ENCODE results near the gene NKX3-2. TPM values are rescaled to one million over a fixed set of nuclear protein-coding genes. Genes with fewer than 3 reads are reported as not detected.

Gene NKX3-2
- total RNA-seq, 1 experiment from 2014 or later: 1.4 TPM

GRCh38 chr4:13543032-13543838, 1.1 kb downstream of the NKX3-2 start:
- no peak overlapping the region for H3K9ac ChIP-seq (ENCODE audit: low read length)
- no peaks in the 10 kb centered on the region for H3K9me2 ChIP-seq (ENCODE audit: insufficient read depth)
- peaks cover 10 to 21% of the 10 kb centered on the region in 2 experiments for H3K4me1 ChIP-seq (ENCODE audit: control insufficient read depth in 1 of 2, insufficient read depth in 2 of 2, low read length in 2 of 2)
- no peaks in the 10 kb centered on the region for H3K9me3 ChIP-seq (ENCODE audit: control insufficient read depth in 1 of 2, insufficient read depth in 1 of 2, low read depth in 1 of 2, low read length in 2 of 2)
- no peaks in the 10 kb centered on the region for H3K36me3 ChIP-seq (ENCODE audit: control insufficient read depth in 1 of 2, insufficient read depth in 2 of 2, low read length in 2 of 2)
- H3K27ac ChIP-seq (ENCODE audit: low read depth, low read length): no peak overlapping the region
- intact Hi-C loops (cut with micrococcal nuclease): loop anchor here (10.0 kb wide), 1 partner anchor 138 kb away; no protein-coding TSS in a partner anchor
- DNase-seq (ENCODE audit: low read depth, low spot score) (no peak), ATAC-seq (no peak)
- ChIA-PET RAD21 (ENCODE audit: low non-redundant PET in 1 of 2, low total read pairs in 2 of 2, uncharacterized antibody in 2 of 2, unreplicated experiment in 2 of 2) (no interaction called here), CTCF (no interaction called here), POLR2A (no interaction called here)
- H3K4me2 ChIP-seq (ENCODE audit: low read length): peak overlapping the region; percentile 66; the same call in 1 of the 2 replicates
- BruUV-seq (replicated peaks): no TSS peak
- TF ChIP-seq TCF7L2 (IDR thresholded peaks at IDR 0.05; ENCODE audit: borderline replicate concordance, extremely low read depth, insufficient read depth, insufficient read length) (no peak), ATF3 (IDR thresholded peaks at IDR 0.05) (no peak), CTCF (IDR thresholded peaks at IDR 0.05 in 2 of 3, conservative IDR thresholded peaks at IDR 0.05 in 1 of 3; ENCODE audit: borderline replicate concordance in 1 of 3, insufficient read depth in 1 of 3, low read depth in 2 of 3, low read length in 2 of 3) (no peak)
- H2AFZ ChIP-seq (ENCODE audit: low read depth, low read length, poor library complexity, severe bottlenecking): no peak overlapping the region
- no peaks in the 10 kb centered on the region for H3K27me3 ChIP-seq (ENCODE audit: insufficient read depth, low read length)
- H3K79me2 ChIP-seq (ENCODE audit: insufficient read depth, low read length): no peaks in the 10 kb centered on the region
- no peak overlapping the region for H3K4me3 ChIP-seq (replicated peaks in 1 of 2; ENCODE audit: low read depth in 1 of 2, low read length in 2 of 2)
- no peaks in the 10 kb centered on the region for H4K20me1 ChIP-seq (ENCODE audit: insufficient read depth)

GRCh38 chr4:13542577-13543031, 1.7 kb downstream of the NKX3-2 start:
- CTCF ChIA-PET: no interaction called here
- BruUV-seq (replicated peaks): no TSS peak
- no peaks in the 10 kb centered on the region for H4K20me1 ChIP-seq (ENCODE audit: insufficient read depth)
- no peak overlapping the region for H2AFZ ChIP-seq (ENCODE audit: low read depth, low read length, poor library complexity, severe bottlenecking)
- RAD21 ChIA-PET (ENCODE audit: low non-redundant PET in 1 of 2, low total read pairs in 2 of 2, uncharacterized antibody in 2 of 2, unreplicated experiment in 2 of 2): no interaction called here
- H3K9me2 ChIP-seq (ENCODE audit: insufficient read depth): no peaks in the 10 kb centered on the region
- intact Hi-C loops (cut with micrococcal nuclease): loop anchor here (10.0 kb wide), 1 partner anchor 138 kb away; no protein-coding TSS in a partner anchor
- H3K9me3 ChIP-seq (ENCODE audit: control insufficient read depth in 1 of 2, insufficient read depth in 1 of 2, low read depth in 1 of 2, low read length in 2 of 2): no peaks in the 10 kb centered on the region
- H3K36me3 ChIP-seq (ENCODE audit: control insufficient read depth in 1 of 2, insufficient read depth in 2 of 2, low read length in 2 of 2): no peaks in the 10 kb centered on the region
- no peak for ATAC-seq
- peaks cover 10 to 14% of the 10 kb centered on the region in 2 experiments for H3K4me1 ChIP-seq (ENCODE audit: control insufficient read depth in 1 of 2, insufficient read depth in 2 of 2, low read length in 2 of 2)
- H3K4me3 ChIP-seq (replicated peaks in 1 of 2; ENCODE audit: low read depth in 1 of 2, low read length in 2 of 2): no peak overlapping the region
- H3K79me2 ChIP-seq (ENCODE audit: insufficient read depth, low read length): no peaks in the 10 kb centered on the region
- POLR2A ChIA-PET: no interaction called here
- no peaks in the 10 kb centered on the region for H3K27me3 ChIP-seq (ENCODE audit: insufficient read depth, low read length)
- no peak for DNase-seq (ENCODE audit: low read depth, low spot score)
- no peak overlapping the region for H3K4me2 ChIP-seq (ENCODE audit: low read length)
- no peak overlapping the region for H3K9ac ChIP-seq (ENCODE audit: low read length)
- no peak overlapping the region for H3K27ac ChIP-seq (ENCODE audit: low read depth, low read length)
- TF ChIP-seq MAX (IDR thresholded peaks at IDR 0.05) (no peak), REST (IDR thresholded peaks at IDR 0.05; ENCODE audit: low read depth) (no peak), FOSL1 (IDR thresholded peaks at IDR 0.05; ENCODE audit: low read depth) (no peak), SIN3A (IDR thresholded peaks at IDR 0.05; ENCODE audit: low read depth) (no peak), ZBTB33 (IDR thresholded peaks at IDR 0.05; ENCODE audit: extremely low read depth, insufficient replicate concordance, low read length) (no peak), YY1 (IDR thresholded peaks at IDR 0.05; ENCODE audit: extremely low read depth, insufficient replicate concordance, low read depth, low read length) (no peak)
